Endometrial microvascular endothelial cells (primary cell): Measurements from ENCODE around the gene RPUSD4. TPM values are rescaled to one million over a fixed set of nuclear protein-coding genes. Genes with fewer than 3 reads are reported as not detected.

Experiments
- in situ Hi-C: cut with HindIII; loops from 2 replicates; pipeline ENCODE4 v1.10.0; 2017; ENCODE audit warnings: low sequenced_read_pairs, low pct_unique_long_range_greater_than_20kb; ENCODE audit errors: inconsistent ontology term
- total RNA-seq: library from RNA; depleted of rRNA; stranded (reverse); fragments of >200 nt; gene quantifications from one replicate; pipeline ENCODE4 v1.2.3, GENCODE V29; 2015; ENCODE audit errors: inconsistent ontology term

RPUSD4 gene
- total RNA-seq, 1 donor from 2014 or later, result 22.3 TPM

DNA sequence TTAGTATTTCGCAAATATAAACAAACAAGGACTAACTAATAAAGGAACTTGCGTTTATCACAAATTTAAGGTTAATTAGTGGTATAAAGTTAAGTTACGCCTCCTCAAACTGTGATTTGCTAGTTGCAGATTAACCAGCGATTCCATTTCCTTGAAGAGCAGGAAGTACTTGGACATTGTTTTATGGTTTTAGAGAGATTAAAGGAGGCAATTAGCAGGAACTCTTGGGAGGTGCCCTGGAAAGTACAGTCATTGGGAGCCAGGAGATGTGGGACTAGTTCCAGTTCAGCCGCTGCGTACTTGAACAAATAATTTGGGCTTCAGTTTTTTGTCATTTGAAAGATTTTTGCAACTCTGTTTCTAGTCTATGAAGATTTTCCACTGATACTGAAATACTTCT is 3.4 kb upstream of the RPUSD4 start:
- in situ Hi-C loops, result no loop called here

DNA sequence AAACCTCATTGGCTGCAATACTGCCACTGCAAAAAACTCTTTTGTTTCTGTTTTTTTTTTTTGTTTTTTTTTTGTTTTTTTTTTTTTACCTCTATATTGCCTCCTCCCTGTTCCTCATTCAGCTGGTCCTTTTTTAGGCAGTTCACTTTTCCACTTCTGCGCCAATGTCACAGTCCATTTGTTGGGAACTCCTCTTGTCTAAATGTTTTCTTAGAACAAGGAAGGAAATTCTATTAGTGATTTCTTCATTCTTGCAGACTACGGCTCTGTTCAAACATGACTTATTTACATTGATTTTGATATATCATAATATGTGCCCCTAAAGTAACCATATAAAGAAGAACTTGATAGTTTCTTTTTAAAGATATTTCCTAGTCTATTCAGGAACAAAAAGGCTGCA is 3.0 kb upstream of the RPUSD4 start:
- in situ Hi-C loops, result no loop called here

DNA sequence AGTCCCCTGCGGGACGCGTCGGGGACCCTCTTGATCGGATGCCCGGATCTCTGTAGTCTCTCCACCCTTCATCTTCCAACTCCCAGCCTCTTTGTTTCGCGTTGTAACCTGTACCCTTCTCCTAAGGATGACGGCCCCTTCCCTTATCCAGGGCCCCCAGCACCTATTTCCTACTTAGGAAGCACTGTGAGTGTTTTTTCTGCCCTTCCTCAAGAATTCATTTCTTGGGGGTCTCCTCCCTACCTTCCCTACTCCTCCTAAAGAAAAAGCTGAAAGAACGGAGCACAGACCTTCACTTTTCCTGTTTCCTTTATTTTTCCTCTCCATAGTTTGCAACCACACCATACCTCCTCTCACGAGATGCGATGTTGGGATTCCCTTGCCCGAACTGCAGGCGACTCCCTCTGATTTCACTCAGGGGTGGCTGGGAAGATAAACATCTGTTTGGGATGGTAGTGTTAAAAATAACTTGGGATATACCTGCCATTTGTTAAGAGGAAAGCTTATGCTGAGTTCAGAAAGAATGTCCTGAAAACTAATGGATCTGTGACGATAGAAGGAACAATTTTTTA is 725 bp upstream of the RPUSD4 start:
- in situ Hi-C loops, result no loop called here

DNA sequence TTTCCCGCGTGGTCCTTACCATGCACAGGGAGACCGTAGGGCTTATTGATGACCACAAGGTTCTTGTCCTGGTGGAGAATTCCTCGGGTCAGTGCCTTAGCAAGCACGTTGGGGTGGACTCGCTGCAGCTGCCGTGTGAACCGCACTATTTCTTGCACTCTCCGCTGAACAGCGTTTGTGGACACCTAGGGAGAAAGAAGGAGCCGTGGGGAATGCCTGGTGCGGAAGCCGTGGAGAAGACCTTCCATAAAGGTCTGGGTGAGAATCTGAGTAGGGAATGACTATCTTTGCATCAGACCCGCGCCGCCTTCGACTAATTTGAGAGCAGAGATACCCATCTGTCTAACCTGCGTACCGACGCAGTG is 597 bp downstream of the RPUSD4 start:
- in situ Hi-C loops, result no loop called here

DNA sequence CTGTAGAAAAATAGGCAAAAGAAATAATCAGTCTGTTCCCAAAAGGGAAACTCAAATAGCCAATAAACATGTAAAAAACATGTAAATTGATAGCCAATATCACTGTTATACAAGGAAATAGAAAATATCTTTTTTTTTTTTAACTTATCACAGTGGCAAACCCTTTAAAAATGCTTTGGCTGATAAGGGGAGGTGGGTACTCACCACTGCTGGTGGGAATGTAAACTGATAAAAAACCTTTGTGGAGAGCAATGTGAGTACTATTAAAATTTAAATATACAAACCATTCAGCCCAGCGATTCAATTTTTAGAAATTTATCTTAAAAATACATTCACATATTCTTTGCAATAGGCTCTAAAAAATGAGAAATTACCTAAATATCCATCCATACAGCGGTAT is 3.6 kb downstream of the RPUSD4 start:
- in situ Hi-C loops, result no loop called here

DNA sequence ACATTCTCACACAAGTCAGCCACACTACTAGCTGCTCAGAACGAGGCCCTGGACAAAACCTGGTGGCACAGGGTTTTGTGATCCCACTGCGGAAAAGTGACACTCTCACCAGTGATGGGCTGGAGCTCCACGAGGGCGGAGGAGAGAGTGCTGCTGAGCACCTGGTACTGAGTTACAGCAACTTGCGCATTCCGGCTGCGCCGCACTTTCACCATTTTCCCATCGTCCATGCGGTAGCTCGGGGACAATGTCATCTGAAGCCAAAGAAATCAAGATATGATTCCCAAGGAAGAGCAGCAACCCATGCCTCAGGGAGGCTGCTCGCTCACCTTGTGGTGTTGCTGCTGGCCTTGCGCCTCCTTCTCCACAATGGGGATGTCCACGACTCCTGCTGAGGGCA is 6.1 kb downstream of the RPUSD4 start:
- in situ Hi-C loops, result no loop called here

DNA sequence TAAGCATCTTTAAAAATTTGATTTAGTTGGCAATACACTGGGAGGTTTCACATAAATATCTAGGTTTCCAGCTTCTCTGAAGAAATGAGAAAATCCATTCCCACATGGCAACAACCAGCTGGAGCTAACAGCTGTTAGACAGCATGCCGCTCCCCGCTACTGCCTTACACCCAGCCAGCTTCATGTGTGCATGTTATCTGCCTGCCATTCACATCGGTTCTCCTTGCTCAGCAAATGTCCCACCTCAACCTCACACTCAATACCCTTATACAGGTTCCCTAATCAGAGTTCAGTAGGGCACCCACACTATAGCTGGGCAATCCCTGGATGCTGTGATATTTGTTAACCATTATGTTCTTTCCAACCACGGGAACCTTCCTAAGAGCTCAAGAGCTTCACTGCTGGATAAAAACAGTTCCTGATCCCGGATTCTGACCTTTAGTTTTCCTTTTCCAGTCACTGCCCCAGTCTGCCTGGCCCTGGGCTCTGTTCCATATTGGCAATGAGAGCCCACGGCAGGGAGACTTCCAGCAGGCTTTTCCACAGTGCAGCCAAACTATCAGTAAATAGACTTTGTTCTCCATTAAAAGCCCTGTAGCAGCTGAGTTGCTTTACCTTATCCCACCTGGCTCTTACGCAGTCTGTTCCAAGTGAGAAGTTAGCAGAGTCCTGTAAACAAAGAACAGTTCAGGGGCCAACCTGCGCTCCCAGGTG is 8.6 kb downstream of the RPUSD4 start:
- in situ Hi-C loops, result no loop called here

DNA sequence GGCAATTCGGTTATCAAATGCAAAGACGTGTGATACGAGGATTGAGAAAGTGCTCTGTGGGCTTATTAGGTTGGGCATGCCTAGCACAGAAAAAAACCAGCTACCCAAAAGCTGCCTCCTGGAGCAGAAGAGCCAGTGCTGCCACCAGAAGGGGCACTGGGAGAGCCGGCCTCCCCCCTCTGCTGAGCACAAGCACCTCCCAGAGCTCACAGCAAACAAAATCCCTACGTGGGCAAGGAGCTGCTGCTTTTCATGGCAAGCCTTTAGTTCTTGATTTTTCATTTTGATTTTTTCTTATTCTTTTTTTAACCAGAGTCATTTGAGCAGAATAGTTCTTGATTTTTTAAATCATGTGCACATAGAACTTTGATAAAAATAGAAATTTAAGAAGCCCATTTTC is 12.8 kb downstream of the RPUSD4 start:
- in situ Hi-C loops, result loop anchor here (25.0 kb wide), 1 partner anchor 261 kb away; the partner anchor contains the start of gene VSIG10L2

DNA sequence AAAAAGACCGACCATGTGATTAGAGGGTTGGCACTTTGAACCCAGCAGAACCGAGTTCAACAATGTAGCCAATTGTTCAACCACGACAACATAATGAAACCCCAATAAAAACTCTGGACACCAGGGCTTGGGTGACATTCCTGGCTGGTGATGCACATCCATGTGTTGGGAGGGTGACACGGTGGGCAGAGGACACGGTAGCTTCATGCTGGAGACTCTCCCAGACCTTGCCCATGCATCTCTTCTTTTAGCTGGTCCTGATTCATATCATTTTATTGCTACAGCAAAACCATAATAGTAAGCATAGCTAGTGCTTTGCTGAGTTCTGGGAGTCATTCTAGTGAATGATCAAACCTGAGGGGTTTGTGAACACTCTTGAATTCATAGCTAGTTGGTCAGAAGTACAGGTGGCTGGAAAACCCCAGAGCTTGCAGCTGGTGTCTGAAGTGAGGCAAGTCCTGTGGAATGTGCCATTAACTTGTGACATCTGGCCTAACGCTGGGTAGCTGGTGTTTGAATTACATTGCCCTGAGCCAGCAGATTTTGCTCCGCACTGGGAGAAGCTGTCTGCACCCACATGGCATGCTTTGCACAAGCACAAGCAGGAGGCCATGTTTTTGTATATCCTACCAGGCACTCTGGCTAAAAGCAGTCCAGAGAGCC is 14.0 kb downstream of the RPUSD4 start:
- in situ Hi-C loops, result loop anchor here (25.0 kb wide), 1 partner anchor 260 kb away; the partner anchor contains the start of gene VSIG10L2

DNA sequence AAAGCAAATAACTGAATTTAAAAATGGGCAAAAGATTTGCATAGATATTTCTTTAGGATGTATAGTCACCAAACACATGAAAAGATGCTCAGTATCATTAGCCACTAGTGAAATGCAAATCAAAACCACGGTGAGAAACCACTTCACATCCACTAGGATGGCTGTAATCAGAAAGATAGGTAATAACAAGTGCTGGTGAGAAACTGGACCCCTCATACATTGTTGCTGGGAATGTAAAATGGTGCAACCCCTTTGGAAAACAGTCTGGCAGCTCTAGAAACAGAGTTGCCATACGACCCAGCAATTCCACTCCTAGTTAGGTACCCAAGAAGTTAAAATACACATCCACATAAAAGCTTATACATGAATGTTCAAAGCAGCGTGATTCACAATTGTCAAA is 16.3 kb downstream of the RPUSD4 start:
- in situ Hi-C loops, result loop anchor here (25.0 kb wide), 1 partner anchor 258 kb away; the partner anchor contains the start of gene VSIG10L2

DNA sequence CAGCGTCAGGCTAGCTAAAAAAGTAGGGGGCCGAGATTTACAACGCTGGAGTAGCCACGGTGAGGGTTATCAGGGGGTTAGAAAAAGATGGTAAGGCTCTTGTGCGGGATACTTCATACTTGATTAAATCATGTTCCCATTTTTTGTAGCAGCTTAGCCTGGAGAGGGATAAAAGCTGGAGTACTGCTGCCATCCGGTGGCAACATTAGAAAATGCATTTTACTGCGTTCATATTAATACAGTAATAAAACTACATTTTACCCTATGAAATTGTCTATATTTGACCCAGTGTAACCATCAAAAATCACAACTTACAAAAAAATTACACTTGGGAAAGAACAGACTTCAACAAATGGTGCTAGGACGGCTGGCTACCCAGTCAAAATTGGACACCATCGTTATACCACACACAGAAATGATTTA is 17.3 kb downstream of the RPUSD4 start:
- in situ Hi-C loops, result loop anchor here (25.0 kb wide), 1 partner anchor 257 kb away; the partner anchor contains the start of gene VSIG10L2

DNA sequence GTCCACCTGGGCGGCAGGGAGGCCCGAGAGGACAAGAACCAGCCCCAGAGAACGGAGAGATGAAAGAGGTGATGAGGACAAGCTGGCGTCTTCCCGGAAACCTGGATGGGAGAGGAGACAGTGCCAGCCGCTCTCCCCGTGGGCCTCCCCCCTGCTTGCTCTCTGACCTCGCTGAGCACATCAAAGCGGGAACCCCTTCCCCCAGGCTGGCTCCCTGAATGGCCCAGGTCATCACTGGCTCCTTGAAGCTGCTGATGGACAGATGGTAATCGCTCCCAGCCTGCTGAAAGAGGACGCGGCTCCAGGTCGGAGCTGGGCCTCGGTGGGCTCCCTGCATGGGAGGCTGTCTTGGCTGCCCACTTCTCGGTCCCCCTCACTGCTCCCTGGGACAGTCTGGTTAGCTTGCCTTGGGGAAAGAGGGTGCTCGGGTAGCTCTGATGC is 18.4 kb downstream of the RPUSD4 start:
- in situ Hi-C loops, result loop anchor here (25.0 kb wide), 1 partner anchor 256 kb away; the partner anchor contains the start of gene VSIG10L2

DNA sequence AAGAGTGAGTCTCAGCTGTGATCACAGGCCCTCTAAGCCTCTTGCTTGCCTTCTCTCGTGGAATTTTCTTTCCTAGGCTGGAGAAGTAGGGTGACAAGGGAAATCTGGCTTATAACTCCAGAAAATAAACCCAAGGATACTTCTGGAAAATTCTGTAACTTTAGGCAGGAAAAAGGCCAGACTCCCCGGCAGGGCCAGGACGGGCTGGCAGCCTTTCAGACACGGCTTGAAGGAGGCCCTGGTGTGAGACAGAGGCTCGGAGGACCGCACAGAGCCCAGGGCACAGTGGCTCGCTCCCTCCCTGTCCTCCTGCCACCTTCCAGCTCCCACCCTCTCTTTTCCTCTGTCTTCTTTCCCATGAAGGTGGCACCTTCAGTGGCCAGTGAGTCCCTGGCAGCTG is 19.1 kb downstream of the RPUSD4 start:
- in situ Hi-C loops, result loop anchor here (25.0 kb wide), 1 partner anchor 255 kb away; the partner anchor contains the start of gene VSIG10L2

DNA sequence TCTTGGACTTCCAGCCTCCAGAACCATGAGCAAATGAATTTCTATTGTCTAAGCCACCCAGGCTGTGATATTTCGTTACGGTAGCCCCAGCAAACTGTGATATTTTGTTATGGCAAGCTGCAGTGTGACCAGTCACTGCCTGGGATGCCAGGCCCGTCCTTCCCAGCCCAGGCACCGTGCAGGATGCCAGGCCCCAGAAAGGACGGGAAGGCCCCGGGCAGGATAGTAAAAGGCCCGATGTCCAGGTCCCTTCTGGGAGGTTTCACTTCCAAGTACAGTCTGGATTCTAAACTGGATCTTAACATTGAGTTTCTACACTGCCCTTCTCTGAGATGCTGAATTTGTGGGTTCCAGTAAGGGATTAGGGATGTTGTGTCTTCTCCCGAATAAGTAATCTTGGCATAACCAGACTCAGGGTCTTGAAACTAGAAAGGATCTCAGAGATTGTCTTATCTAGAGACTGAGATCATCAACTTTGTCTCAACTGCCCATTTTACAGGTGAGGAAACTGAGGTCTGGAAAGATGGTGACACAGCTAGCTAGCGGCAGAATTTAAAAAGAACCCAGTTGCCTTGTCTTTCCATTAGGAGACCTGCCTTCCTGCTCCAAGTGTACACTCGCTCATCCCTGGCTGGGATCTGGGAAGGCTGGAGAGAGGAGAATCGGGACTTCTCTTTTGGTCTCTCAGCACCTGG is 19.9 kb downstream of the RPUSD4 start:
- in situ Hi-C loops, result loop anchor here (25.0 kb wide), 1 partner anchor 254 kb away; the partner anchor contains the start of gene VSIG10L2

DNA sequence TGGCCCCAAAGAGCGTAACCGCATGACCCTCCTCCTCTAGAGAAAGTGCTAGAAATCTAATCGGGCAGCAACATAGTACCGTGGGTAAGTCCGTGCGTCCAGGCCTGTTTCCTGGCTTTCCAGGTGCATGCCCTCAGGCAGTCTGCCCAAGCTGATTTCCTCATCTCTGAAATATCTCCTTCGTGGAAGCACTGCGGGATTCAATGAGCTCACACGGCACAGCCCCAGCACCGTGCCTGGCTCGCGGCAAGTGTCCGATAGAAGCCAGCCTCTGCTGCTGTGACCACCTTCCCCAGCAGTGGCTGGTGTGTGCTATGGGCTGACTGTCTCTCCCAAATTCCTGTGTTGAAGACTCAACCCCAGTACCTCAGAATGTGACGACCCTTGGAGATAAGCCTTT is 20.7 kb downstream of the RPUSD4 start:
- in situ Hi-C loops, result loop anchor here (25.0 kb wide), 1 partner anchor 253 kb away; the partner anchor contains the start of gene VSIG10L2

DNA sequence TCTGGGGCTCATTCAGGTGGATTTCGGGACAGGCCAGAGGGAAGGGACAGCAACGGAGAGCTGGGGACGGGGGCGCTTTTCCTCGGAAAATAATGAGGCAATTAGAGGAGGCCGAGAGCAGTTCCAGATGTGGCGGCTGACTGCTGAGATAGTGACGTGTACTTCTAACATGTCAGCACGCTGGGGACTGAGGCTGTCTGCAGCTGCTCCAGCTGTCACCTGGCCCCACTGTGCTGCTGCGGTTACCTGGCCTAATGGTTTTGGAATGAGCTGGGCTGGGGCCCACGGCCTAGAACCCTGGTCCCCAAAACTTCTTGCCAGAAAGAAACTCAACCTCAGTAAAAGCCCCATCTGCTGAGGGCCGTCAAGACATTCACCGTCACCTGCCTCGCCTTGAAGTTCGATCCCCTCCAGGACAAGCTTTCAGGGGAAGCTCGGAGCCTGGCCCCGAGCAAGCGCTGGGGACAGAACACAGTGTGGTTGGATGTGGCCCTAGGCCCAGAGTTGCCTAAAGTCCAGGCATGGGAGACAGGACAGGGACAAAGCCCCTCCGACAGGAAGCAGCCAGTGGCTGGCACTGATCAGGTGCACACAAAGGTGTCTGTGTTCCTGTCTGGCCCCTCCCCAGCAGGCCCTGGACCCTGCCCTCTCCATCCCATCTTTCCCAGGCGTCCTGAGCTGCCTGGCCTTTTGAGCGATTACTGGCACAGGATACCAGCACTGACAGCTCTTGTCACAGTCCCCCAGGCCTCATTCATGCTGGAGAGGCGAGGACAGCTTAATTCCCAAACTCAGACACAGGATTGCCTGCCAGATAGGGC is 22.1 kb downstream of the RPUSD4 start:
- in situ Hi-C loops, result loop anchor here (25.0 kb wide), 1 partner anchor 252 kb away; the partner anchor contains the start of gene VSIG10L2

DNA sequence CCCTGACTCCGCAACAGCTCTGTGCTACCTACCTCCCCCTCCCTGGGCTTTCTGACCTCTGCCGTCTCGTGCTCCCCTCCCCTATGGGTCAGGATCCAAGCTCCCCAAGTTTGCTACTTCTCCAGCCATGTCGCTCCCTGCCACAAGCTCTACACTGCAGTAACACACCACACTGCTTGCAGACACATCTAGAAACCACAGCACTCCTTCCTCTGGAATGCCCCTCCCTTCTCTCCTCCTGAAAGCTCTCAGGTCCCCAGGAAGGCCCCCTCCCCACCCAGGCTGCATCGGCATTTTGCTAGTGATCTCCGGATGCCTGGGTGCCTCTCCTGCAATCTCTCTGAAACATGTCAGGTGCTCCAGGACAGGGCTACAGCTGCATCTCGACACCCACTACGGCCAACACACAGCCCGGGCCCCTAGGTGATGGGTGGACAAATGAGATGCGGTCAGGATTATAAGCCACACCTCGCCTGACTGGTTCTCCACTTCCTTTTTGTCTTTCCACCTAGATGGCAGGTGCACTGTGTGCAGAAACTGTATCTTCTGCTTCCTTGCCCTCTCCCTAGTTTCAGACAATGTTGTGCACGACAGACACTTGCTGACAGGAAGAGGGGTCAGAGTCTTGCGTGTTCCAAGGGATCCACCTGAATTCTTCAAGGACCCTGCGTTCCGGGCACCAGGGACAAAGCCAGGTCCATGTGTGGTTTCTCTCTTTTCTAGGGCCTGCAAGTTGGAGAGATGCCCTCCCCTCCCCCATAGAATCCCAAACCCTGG is 22.9 kb downstream of the RPUSD4 start:
- in situ Hi-C loops, result loop anchor here (25.0 kb wide), 1 partner anchor 251 kb away; the partner anchor contains the start of gene VSIG10L2
